Body of pancreas (tissue), 4 donors: ENCODE results near the gene MYCBPAP. TPM values are rescaled to one million over a fixed set of nuclear protein-coding genes. Genes with fewer than 3 reads are reported as not detected.

ENCODE experiments used
- ATAC-seq: fragments of 150-250 bp; one replicate; pipeline ENCODE4 v1.9.1; 2016
- DNase-seq, 4 donors: peaks; one replicate each; pipeline ENCODE4 v3.0.0-alpha.2; 2019
- H3K27ac ChIP-seq, 4 donors: fragments of 200-600 bp; sonication (generic); 1 replicate in 3 of 4; 2 replicates in 1 of 4; pipeline versions ENCODE4 v1.5.1 to v1.6.1; 2016 to 2019; ENCODE audit warnings: mild to moderate bottlenecking in 1 of 4, mixed read lengths in 1 of 4, moderate library complexity in 1 of 4
- H3K27me3 ChIP-seq, 2 donors: fragments of 200-600 bp; sonication (generic); one replicate each; pipeline ENCODE4 v1.6.0; 2016; ENCODE audit warnings: mild to moderate bottlenecking in 1 of 2
- H3K36me3 ChIP-seq, 2 donors: fragments of 200-600 bp; sonication (generic); replicated peaks in 1 of 2; 2 replicates each; pipeline ENCODE4 v1.5.1; 2016; ENCODE audit warnings: low read depth in 2 of 2; ENCODE audit not compliant: insufficient read depth in 1 of 2
- H3K4me1 ChIP-seq: fragments of 200-600 bp; sonication (generic); one replicate; pipeline ENCODE4 v1.6.0; 2016
- H3K4me3 ChIP-seq, 2 donors: fragments of 200-600 bp; sonication (generic); 1 replicate in 1 of 2; 2 replicates in 1 of 2; pipeline ENCODE4 v1.5.1; 2016 to 2019
- H3K9me3 ChIP-seq, 3 donors: fragments of 200-600 bp; sonication (generic); 1 replicate in 2 of 3; 2 replicates in 1 of 3; pipeline ENCODE4 v1.5.1; 2016
- POLR2A ChIP-seq, 3 donors: fragments of 450-650 bp; IDR thresholded peaks; one replicate each; pipeline ENCODE4 v1.6.1; 2016; ENCODE audit warnings: antibody characterized with exemption in 3 of 3, mild to moderate bottlenecking in 2 of 3
- WGBS, 2 donors: methylation state at CpG; one replicate each; pipeline ENCODE4 v1.1.5; 2017; 5-methylcytosine and 5-hydroxymethylcytosine counted together
- intact Hi-C: fragments of 100-400 bp; cut with DNase I; formaldehyde crosslinking; loops from one replicate; pipeline ENCODE4 v1.15.1; 2023
- total RNA-seq, 2 donors: library from RNA; depleted of rRNA; stranded (reverse); fragments of >200 nt; gene quantifications; one replicate each; pipeline ENCODE4 v1.1.0, GENCODE V29; 2016
- TF ChIP-seq, protein P1 (sequence below), 7 experiments: fragments of 450-650 bp in 4 of 7; fragments of 200-600 bp in 3 of 7; sonication (generic) in 3 of 7; IDR thresholded peaks; one replicate each; pipeline ENCODE4 v1.5.1; 2016 to 2019; ENCODE audit warnings: antibody characterized with exemption in 7 of 7

Gene MYCBPAP
- total RNA-seq, 2 donors from 2014 or later = 0.33 TPM; not detected in 1

GRCh38 chr17:50477976-50478375, 30.3 kb upstream of the MYCBPAP start:
- Histone ChIP-seq H3K27ac (peak overlapping the region; percentile 76 to 92 (median 86)), H3K36me3 (no peaks in the 10 kb centered on the region), H3K4me3 (no peak overlapping the region), H3K4me1 (peaks cover 66% of the 10 kb centered on the region), H3K9me3 (no peaks in the 10 kb centered on the region), H3K27me3 (no peaks in the 10 kb centered on the region)
- 81 to 84% methylated on average over 6 to 7 of the region's 7 CpGs for WGBS, 2 donors
- DNase-seq (peak in 1 of 4 donors; percentile 17), ATAC-seq (no peak)
- intact Hi-C loops = loop anchor here (10.0 kb wide), 1 partner anchor 113 kb away; no protein-coding TSS in a partner anchor
- TF ChIP-seq, protein P1, sequence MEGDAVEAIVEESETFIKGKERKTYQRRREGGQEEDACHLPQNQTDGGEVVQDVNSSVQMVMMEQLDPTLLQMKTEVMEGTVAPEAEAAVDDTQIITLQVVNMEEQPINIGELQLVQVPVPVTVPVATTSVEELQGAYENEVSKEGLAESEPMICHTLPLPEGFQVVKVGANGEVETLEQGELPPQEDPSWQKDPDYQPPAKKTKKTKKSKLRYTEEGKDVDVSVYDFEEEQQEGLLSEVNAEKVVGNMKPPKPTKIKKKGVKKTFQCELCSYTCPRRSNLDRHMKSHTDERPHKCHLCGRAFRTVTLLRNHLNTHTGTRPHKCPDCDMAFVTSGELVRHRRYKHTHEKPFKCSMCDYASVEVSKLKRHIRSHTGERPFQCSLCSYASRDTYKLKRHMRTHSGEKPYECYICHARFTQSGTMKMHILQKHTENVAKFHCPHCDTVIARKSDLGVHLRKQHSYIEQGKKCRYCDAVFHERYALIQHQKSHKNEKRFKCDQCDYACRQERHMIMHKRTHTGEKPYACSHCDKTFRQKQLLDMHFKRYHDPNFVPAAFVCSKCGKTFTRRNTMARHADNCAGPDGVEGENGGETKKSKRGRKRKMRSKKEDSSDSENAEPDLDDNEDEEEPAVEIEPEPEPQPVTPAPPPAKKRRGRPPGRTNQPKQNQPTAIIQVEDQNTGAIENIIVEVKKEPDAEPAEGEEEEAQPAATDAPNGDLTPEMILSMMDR (IDR thresholded peaks at IDR 0.05) = no peak
- TF ChIP-seq POLR2A (IDR thresholded peaks at IDR 0.05) = no peak

GRCh38 chr17:50478391-50479381, 29.6 kb upstream of the MYCBPAP start, which contains the start of gene RSAD1:
TSS of gene RSAD1 (plus strand) at chr17:50478860. CDS start at chr17:50478885, 25 bp downstream.
- WGBS, 2 donors = 0 to 1% methylated on average over 7 to 71 of the region's 75 CpGs
- H3K4me3 ChIP-seq = peak within 1 kb of the TSS; percentile 11 to 65
- peaks cover 66% of the 10 kb centered on the region for H3K4me1 ChIP-seq

DNA sequence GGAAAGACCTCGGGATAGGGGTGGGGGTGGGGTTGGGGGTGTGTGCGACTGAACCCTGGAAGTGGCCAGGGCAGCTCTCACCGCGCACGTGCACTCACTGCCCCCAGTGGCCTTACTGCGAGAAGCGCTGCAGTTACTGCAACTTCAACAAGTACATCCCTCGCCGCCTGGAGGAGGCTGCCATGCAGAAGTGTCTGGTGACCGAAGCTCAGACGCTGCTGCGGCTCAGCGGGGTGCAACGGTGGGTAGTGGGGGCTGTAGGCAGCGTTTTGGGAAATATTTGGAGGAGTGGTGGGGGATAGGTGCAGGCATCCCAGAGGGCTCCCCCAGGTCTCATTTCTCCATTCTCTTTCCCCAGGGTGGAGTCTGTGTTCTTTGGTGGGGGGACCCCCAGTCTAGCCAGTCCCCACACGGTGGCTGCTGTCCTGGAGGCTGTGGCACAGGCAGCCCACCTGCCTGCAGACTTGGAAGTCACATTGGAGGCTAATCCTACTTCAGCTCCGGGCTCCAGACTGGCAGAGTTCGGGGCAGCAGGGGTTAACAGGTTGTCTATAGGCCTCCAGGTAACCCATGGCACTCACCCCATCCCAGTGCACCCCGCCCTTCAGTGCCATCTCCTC, 28.6 kb upstream of the MYCBPAP start:
- H3K36me3 ChIP-seq = peaks cover 2 to 5% of the 10 kb centered on the region in 2 donors
- H3K27ac ChIP-seq = peak overlapping the region; percentile 76 to 92 (median 86)
- peak overlapping the region in 1 of 2 donors; percentile 65 for H3K4me3 ChIP-seq
- DNase-seq (peak; percentile 77 to 85 (median 82)), ATAC-seq (peak; percentile 44)
- TF ChIP-seq, protein P1 (IDR thresholded peaks at IDR 0.05) = peak; percentile 32 to 60 (median 56)
- TF ChIP-seq POLR2A (IDR thresholded peaks at IDR 0.05) = no peak
- H3K4me1 ChIP-seq = peaks cover 56% of the 10 kb centered on the region
- no peaks in the 10 kb centered on the region for H3K27me3 ChIP-seq
- H3K9me3 ChIP-seq = no peaks in the 10 kb centered on the region
- intact Hi-C loops = loop anchor here (5.0 to 10.0 kb wide), 4 partner anchors 53 to 215 kb away; partner anchors contain the start of gene EPN3
- 8 to 13% methylated on average over 18 to 19 of the region's 19 CpGs for WGBS, 2 donors

More at GRCh38 chr17:50478391-50479381, 29.6 kb upstream of the MYCBPAP start, which contains the start of gene RSAD1:
- peak within 1 kb of the TSS; percentile 76 to 92 (median 86) for H3K27ac ChIP-seq
- DNase-seq (peak; percentile 91 to 94 (median 92)), ATAC-seq (peak; percentile 86)
- H3K36me3 ChIP-seq = peaks cover 0 to 2% of the 10 kb centered on the region in 2 donors
- intact Hi-C loops = loop anchor here (10.0 kb wide), 1 partner anchor 114 kb away; no protein-coding TSS in a partner anchor
- H3K9me3 ChIP-seq = no peaks in the 10 kb centered on the region
- TF ChIP-seq, protein P1 (IDR thresholded peaks at IDR 0.05) = peak; percentile 82 to 99 (median 90)
- TF ChIP-seq POLR2A (IDR thresholded peaks at IDR 0.05) = peak; percentile 77 to 97 (median 85)
- no peaks in the 10 kb centered on the region for H3K27me3 ChIP-seq

DNA sequence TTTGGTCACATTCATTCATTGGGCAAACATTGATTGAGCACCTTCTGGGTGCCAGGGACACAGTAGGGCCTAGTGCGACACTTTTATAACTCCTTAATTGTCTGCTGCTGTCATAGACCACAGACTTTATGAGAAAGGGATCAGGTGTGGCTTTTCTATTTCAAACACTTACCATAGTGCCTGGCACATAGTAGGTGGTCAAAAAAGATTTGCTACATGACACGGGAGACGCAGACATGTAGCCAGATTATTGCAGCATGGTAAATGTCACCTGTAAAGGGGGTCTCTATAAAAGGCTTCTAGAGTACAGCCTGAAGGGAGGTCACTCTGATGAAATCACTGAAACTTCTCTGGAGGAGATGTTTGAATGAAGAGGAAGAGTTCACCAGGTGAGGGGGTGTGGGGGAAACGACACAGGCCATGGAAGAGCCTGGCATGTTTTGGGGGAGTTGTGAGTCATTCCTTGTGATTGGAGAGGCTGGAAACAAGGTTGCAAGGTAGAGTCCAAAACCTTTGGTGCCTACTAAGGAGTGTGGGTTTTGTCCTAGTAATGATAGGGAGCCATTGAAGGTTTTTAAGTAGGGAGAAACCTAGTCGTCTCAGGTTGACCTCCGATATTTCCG, 28.0 kb upstream of the MYCBPAP start:
- TF ChIP-seq POLR2A (IDR thresholded peaks at IDR 0.05) = no peak
- TF ChIP-seq, protein P1 (IDR thresholded peaks at IDR 0.05) = no peak
- Histone ChIP-seq H3K9me3 (no peaks in the 10 kb centered on the region), H3K27ac (peak overlapping the region in 3 of 4 donors; percentile 83 to 92 (median 89)), H3K4me1 (peaks cover 52% of the 10 kb centered on the region), H3K4me3 (no peak overlapping the region), H3K36me3 (peaks cover 2 to 5% of the 10 kb centered on the region in 2 donors), H3K27me3 (no peaks in the 10 kb centered on the region)
- DNase-seq (no peak), ATAC-seq (no peak)
- WGBS, 2 donors = 52 to 53% methylated on average over 7 of the region's 7 CpGs
- intact Hi-C loops = loop anchor here (5.0 to 10.0 kb wide), 3 partner anchors 52 to 215 kb away; partner anchors contain the start of gene EPN3
